Ishikawa (cell line): ENCODE measurements around the gene MAGI2.

Experiments
- MAX ChIP-seq: IDR thresholded peaks from 2 replicates; pipeline ENCODE4 v1.6.1; 2012
- USF1 ChIP-seq: IDR thresholded peaks from 2 replicates; pipeline ENCODE4 v1.6.1; 2012

DNA sequence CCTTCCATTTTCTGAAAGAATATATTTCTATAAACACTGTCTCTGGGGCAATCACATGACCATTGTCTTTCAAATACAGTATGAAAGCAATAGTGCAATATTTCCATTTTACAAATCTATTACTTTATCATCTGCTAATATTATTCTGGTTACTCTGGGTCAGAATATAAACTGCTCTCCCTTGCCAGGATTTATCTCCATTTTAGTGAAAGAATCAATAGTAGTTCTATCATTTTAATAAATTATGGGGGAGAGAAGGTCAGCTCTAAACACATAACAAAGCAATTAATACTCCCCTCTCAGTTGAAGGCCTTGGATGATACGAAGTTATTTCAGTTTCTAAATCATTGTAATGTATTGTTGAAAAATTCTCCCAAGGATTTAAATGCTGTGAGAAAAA is 608.3 kb downstream of the MAGI2 start:
- TF ChIP-seq USF1 (no peak), MAX (no peak)
